Caki2 (cell line): ENCODE measurements around the gene HOXA9. TPM values are rescaled to one million over a fixed set of nuclear protein-coding genes. Genes with fewer than 3 reads are reported as not detected.

Source experiments
- DNase-seq: peaks from one replicate; pipeline ENCODE4 v3.0.0-alpha.2; 2015; ENCODE audit warnings: low read depth
- in situ Hi-C: cut with HindIII; loops from 2 replicates; pipeline ENCODE4 v1.10.0; 2016; ENCODE audit warnings: low sequenced_read_pairs, low pct_unique_long_range_greater_than_20kb, mixed read lengths
- total RNA-seq: library from RNA; depleted of rRNA; stranded (reverse); fragments of >200 nt; shearing (Covaris generic); gene quantifications from 2 replicates; pipeline ENCODE4 v1.2.3, GENCODE V29; 2014; ENCODE audit warnings: low replicate concordance; rRNA removed

Gene HOXA9
- total RNA-seq, 1 experiment from 2014 or later = 46.9 TPM

DNA sequence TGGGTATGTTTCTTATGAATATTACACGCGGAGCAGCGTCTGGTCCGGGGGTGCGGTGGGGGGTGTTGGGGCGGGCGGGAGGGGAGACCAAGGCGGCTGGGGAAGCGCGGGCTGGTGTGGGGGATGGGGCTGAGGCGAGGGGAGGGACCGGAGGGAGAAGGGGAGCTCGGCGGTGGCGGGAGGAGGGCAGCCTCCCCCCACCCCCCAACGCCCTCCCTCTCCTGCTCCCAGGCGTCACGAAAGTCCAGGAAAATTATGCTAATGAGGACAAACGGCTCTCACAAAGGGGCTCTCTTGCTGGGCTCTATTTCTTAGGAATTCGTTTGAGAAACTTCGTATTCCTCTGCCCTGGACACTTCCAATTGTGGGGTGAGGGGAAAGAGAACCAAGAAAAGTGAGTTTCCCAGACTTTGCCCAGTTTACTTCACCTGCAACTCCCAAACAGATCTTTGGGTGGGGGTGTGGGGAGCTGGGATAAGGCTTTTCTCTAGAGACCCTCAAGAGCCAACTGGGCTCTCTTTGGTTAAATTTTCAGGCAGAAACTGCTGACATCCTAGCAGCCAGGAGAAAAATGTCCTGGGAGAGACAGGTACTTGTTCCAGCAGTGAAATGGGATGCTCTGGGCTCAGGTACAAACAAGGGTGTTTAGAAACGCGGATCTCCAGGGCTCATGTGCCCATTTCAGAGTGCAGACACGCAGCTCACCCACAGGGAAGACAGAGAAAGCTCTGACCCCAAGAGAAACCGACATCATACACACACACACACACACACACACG, 51.2 kb downstream of the HOXA9 start:
- peak; percentile 91 for DNase-seq
- in situ Hi-C loops = no loop called here

DNA sequence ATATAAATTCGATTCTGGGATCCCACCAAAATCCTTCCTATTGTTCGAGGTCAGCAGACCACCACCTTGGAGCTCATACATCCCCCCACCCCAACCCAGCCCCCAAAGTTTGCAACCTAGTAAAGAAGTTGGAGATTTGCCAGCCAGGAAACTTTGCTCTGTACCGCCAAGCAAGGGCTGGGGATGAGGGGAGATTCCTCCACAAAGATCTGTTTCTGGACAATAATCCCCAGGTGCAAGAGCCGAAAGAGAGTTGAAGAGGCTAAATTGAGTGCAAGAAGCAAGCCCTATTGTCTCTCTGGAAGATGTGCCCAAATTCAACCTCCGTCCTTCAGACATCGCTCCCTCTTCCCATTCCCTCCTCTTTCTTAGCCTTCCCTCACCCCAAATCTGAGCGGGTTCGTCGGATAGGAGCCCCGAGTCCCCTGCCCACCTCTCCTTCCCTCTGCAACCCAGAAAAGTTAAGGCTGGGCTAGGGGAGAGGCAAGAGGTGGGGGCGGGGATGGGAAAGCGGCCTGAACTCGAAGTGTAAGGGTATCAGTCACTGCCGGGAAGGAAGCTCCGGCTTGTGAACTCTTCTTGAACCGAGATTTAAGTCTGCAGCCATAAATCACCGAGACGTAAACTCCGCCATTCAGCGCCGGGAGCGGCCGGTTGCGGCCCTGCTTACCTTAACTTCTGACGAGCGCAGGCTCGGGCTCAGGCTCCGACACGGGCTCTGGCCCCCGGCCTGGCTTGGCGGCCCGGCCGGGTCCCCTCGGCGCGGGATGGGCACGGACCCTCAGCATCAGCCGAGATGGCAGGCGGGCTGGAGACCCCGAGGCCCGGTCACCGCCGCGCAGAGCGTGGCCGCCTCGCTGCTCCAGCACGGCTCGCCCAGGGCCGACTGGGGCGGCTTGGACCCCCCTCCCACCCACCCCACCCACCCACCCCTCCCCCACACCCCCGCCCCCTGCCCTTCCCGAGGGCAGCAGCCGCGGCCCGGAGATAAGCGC, 52.1 kb downstream of the HOXA9 start:
- peak; percentile 87 for DNase-seq
- in situ Hi-C loops = no loop called here

Other genes starting within 250 kb of the HOXA9 start
- gene HOXA1, start 69.5 kb downstream of the HOXA9 start, total RNA-seq = 0.38 and 3.9 TPM in 2 replicates
- 0.30 TPM in 1 of 2 replicates, not detected in the other for gene HOXA2, start 62.9 kb downstream of the HOXA9 start, total RNA-seq
- gene HOXA4, start 34.8 kb downstream of the HOXA9 start, total RNA-seq = 5.6 and 10.3 TPM in 2 replicates
- gene HOXA5, start 21.9 kb downstream of the HOXA9 start, total RNA-seq = 53.0 and 130 TPM in 2 replicates
- gene HOXA6, start 17.8 kb downstream of the HOXA9 start, total RNA-seq = 0.96 and 1.2 TPM in 2 replicates
- gene HOXA3, start 13.0 kb downstream of the HOXA9 start, total RNA-seq = 3.3 and 32.9 TPM in 2 replicates
- 5.1 TPM in 1 of 2 replicates, not detected in the other for gene HOXA7, start 8.9 kb downstream of the HOXA9 start, total RNA-seq
- gene HOXA10, start 8.8 kb upstream of the HOXA9 start, total RNA-seq = 22.1 and 31.5 TPM in 2 replicates
- not detected in 2 replicates for gene HOXA11, start 19.7 kb upstream of the HOXA9 start, total RNA-seq
- gene HOXA13, start 34.6 kb upstream of the HOXA9 start, total RNA-seq = 0.70 and 1.2 TPM in 2 replicates
- not detected in 2 replicates for gene EVX1, start 77.3 kb upstream of the HOXA9 start, total RNA-seq